ENCODE data around the gene TPX2. TPM values are rescaled to one million over a fixed set of nuclear protein-coding genes. Genes with fewer than 3 reads are reported as not detected.

Gene TPX2
- total RNA-seq, 1 experiment from 2014 or later, result 248 TPM

DNA sequence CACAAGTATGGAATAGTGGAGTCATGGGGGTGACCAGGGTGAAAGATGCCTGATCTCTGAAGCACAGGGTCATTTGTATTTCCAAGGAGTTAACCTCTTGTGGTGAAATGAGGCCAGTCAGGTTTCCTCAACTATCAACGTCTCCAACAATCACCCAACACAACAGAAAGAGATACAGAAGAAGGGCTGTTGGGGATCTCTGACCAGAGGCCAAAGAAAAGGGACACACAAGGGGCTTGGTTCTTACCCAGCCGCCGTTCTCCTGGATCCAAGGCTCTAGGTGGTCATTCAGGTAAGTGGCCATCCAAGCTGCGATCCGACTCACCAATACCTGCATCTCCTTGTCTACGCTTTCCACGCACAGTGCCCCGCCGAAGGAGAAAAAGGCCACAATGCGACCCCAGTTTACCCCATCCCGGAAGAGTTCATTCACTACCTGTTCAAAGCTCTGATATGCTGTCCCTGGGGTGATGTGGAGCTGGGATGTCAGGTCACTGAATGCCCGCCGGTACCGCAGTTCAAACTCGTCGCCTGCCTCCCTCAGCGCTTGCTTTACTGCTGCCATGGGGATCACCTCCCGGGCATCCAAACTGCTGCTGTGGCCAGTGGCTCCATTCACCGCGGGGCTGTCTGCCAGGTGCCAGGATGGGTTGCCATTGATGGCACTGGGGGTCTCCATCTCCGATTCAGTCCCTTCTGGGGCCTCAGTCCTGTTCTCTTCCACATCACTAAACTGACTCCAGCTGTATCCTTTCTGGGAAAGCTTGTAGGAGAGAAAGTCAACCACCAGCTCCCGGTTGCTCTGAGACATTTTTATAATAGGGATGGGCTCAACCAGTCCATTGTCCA is 17.5 kb upstream of the TPX2 start:
- CTCF ChIA-PET, result interaction anchor here (0.6 to 6.6 kb wide), 6 partner anchors 25 to 159 kb away, joined by 3 to 195 read pairs (median 4); no protein-coding TSS in a partner anchor
- peaks cover 48% of the 10 kb centered on the region for H3K4me1 ChIP-seq (ENCODE audit: control insufficient read depth, insufficient read depth, low read length)

GRCh38 chr20:31722257-31723068 is 16.6 kb upstream of the TPX2 start, which contains the start of gene BCL2L1:
BCL2L1 (minus strand) TSS chr20:31722868; CDS start chr20:31722218, 650 bp downstream.
- Histone ChIP-seq H3K27me3 (ENCODE audit: control insufficient read depth, insufficient read depth, low read length) (no peaks in the 10 kb centered on the region), H3K36me3 (ENCODE audit: control insufficient read depth, insufficient read depth, low read length) (peaks cover 3% of the 10 kb centered on the region), H3K4me3 (ENCODE audit: low read depth in 2 of 2, low read length in 2 of 2) (peak within 1 kb of the TSS; percentile 60 to 85), H3K4me1 (ENCODE audit: control insufficient read depth, insufficient read depth, low read length) (peaks cover 39% of the 10 kb centered on the region), H3K27ac (ENCODE audit: low read length) (peak within 1 kb of the TSS; percentile 99), H3K9me3 (ENCODE audit: control insufficient read depth, insufficient read depth, low read depth, low read length) (no peaks in the 10 kb centered on the region)
- BruUV-seq (replicated peaks), result no TSS peak
- in situ Hi-C loops (cut with HindIII; ENCODE audit: low pct_unique_long_range_greater_than_20kb, low sequenced_read_pairs), result no loop called here
- intact Hi-C loops (cut with micrococcal nuclease; ENCODE audit: unreplicated experiment), result loop anchor here (2.0 to 5.0 kb wide), 3 partner anchors 45 to 160 kb away; no protein-coding TSS in a partner anchor
- DNase-seq (ENCODE audit: low read depth, low spot score), result no peak
- peak; percentile 75 for ATAC-seq
- CTCF ChIA-PET, result interaction anchor here (0.6 to 6.6 kb wide), 16 partner anchors 14 to 165 kb away, joined by 3 to 195 read pairs (median 4); partner anchors contain the start of gene ID1
- TF ChIP-seq REST (IDR thresholded peaks at IDR 0.05; ENCODE audit: insufficient read depth in 1 of 2, low read depth in 2 of 2, low read length in 1 of 2) (no peak), SIN3A (IDR thresholded peaks at IDR 0.05; ENCODE audit: borderline replicate concordance, insufficient read depth, low read depth, low read length) (peak; percentile 49; the same call in 1 of the 2 replicates), POLR2AphosphoS5 (IDR thresholded peaks at IDR 0.05; ENCODE audit: low read depth, low read length) (peak; percentile 76; the same call in 1 of the 2 replicates), CTCF (IDR thresholded peaks at IDR 0.05) (peak; percentile 82), TCF7L2 (IDR thresholded peaks at IDR 0.05; ENCODE audit: low read depth, low read length) (no peak; the same call in 1 of the 2 replicates)
- POLR2A ChIA-PET, result interaction anchor here (0.6 to 3.6 kb wide), 9 partner anchors 9 to 263 kb away, joined by 3 to 21 read pairs (median 5); partner anchors contain the start of genes ID1 and TPX2

More for the DNA sequence above, 17.5 kb upstream of the TPX2 start:
- BruUV-seq (replicated peaks), result TSS peak; percentile 80
- in situ Hi-C loops (cut with HindIII; ENCODE audit: low pct_unique_long_range_greater_than_20kb, low sequenced_read_pairs) (no loop called here), intact Hi-C loops (cut with micrococcal nuclease; ENCODE audit: unreplicated experiment) (loop anchor here (2.0 to 5.0 kb wide), 3 partner anchors 44 to 159 kb away; no protein-coding TSS in a partner anchor)
- Histone ChIP-seq H3K27ac (ENCODE audit: low read length) (peak overlapping the region; percentile 99), H3K27me3 (ENCODE audit: control insufficient read depth, insufficient read depth, low read length) (no peaks in the 10 kb centered on the region), H3K9me3 (ENCODE audit: control insufficient read depth, insufficient read depth, low read depth, low read length) (no peaks in the 10 kb centered on the region), H3K36me3 (ENCODE audit: control insufficient read depth, insufficient read depth, low read length) (peaks cover 6% of the 10 kb centered on the region), H3K4me3 (ENCODE audit: low read depth in 2 of 2, low read length in 2 of 2) (peak overlapping the region; percentile 60 to 85)
- TF ChIP-seq CTCF (IDR thresholded peaks at IDR 0.05), result no peak
- no peak for TF ChIP-seq TCF7L2 (IDR thresholded peaks at IDR 0.05; ENCODE audit: low read depth, low read length)
- peak; percentile 77; the same call in 1 of the 2 replicates for TF ChIP-seq SIN3A (IDR thresholded peaks at IDR 0.05; ENCODE audit: borderline replicate concordance, insufficient read depth, low read depth, low read length)
- no peak for TF ChIP-seq POLR2AphosphoS5 (IDR thresholded peaks at IDR 0.05; ENCODE audit: low read depth, low read length)
- ATAC-seq (no peak), DNase-seq (ENCODE audit: low read depth, low spot score) (no peak)
- POLR2A ChIA-PET, result interaction anchor here (1.6 to 3.6 kb wide), 2 partner anchors 17 to 60 kb away, joined by 6 to 21 read pairs; partner anchors contain the start of gene TPX2

All from Panc1 (cell line).